HEK293T (cell line): ENCODE measurements around the gene TMEM98.

ENCODE experiments used
- CTBP1 ChIP-seq: fragments of 450-650 bp; IDR thresholded peaks from 2 replicates; pipeline ENCODE4 v1.6.1; 2016; ENCODE audit warnings: borderline replicate concordance
- FOXA1 ChIP-seq: fragments of 450-650 bp; IDR thresholded peaks from 2 replicates; pipeline ENCODE4 v1.6.1; 2016; ENCODE audit warnings: mild to moderate bottlenecking
- FOXK2 ChIP-seq: fragments of 450-650 bp; IDR thresholded peaks from 2 replicates; pipeline ENCODE4 v1.6.1; 2016; ENCODE audit warnings: mild to moderate bottlenecking
- FOXM1 ChIP-seq: fragments of 450-650 bp; IDR thresholded peaks from 2 replicates; pipeline ENCODE4 v1.6.1; 2017; ENCODE audit warnings: mild to moderate bottlenecking, borderline replicate concordance
- LEF1 ChIP-seq: fragments of 450-650 bp; IDR thresholded peaks from 2 replicates; pipeline ENCODE4 v1.6.1; 2017; ENCODE audit warnings: mild to moderate bottlenecking, borderline replicate concordance
- PKNOX1 ChIP-seq: fragments of 450-650 bp; IDR thresholded peaks from 2 replicates; pipeline ENCODE4 v1.6.1; 2016
- ZNF384 ChIP-seq: fragments of 450-650 bp; IDR thresholded peaks from 2 replicates; pipeline ENCODE4 v1.6.1; 2016

- TF ChIP-seq LEF1 (no peak), PKNOX1 (no peak), FOXK2 (no peak), ZNF384 (no peak), FOXM1 (no peak), FOXA1 (no peak), CTBP1 (no peak)
These were observed 49.7 kb upstream of the TMEM98 start for GRCh38 chr17:32878211-32878610.
